NT2/D1 (cell line): ENCODE data around the gene BPIFB2.

Experiments used
- SUZ12 ChIP-seq: IDR thresholded peaks from 2 replicates; pipeline ENCODE4 v1.6.1; 2011; ENCODE audit not compliant: insufficient read length, insufficient read depth; ENCODE audit errors: extremely low read depth
- YY1 ChIP-seq: IDR thresholded peaks from 2 replicates; pipeline ENCODE4 v1.6.1; 2011; ENCODE audit not compliant: insufficient read length, insufficient read depth
- ZNF274 ChIP-seq: IDR thresholded peaks from 2 replicates; pipeline ENCODE4 v1.6.1; 2011; ENCODE audit warnings: mild to moderate bottlenecking, low read depth, low read length

- TF ChIP-seq ZNF274, result no peak
- TF ChIP-seq SUZ12, result no peak
- no peak for TF ChIP-seq YY1
These were observed 40.4 kb upstream of the BPIFB2 start for GRCh38 chr20:32966881-32967781.
